Cerebellar nuclear complex (tissue), 1 donor: ENCODE data around the gene APBB1IP.
"Not testable (repeated sequence)": the region's sequence is repeated elsewhere in the genome, so short reads cannot be mapped to it uniquely, and the experiment has no call there.

Experiments
- DNase-seq, 2 experiments: peaks; one replicate each; lab custom pipeline; 2025; lab: John Stamatoyannopoulos, UW

The APBB1IP gene

GRCh38 chr10:26477501-26477900, 39.4 kb downstream of the APBB1IP start:
- no peak for DNase-seq

GRCh38 chr10:26478061-26478460, 39.9 kb downstream of the APBB1IP start:
- DNase-seq, result no peak

GRCh38 chr10:26479766-26480492, 41.8 kb downstream of the APBB1IP start:
- DNase-seq, result no peak

- DNase-seq, result no peak
Observed at GRCh38 chr10:26481315-26481692, 43.2 kb downstream of the APBB1IP start.

- DNase-seq, result no peak
Observed at GRCh38 chr10:26481914-26482550, 43.9 kb downstream of the APBB1IP start.

GRCh38 chr10:26483554-26483953, 45.4 kb downstream of the APBB1IP start:
- DNase-seq, result no peak

GRCh38 chr10:26485150-26485941, 47.2 kb downstream of the APBB1IP start:
- DNase-seq, result no peak

GRCh38 chr10:26486304-26486703, 48.2 kb downstream of the APBB1IP start:
- no peak for DNase-seq

GRCh38 chr10:26486990-26487850, 49.1 kb downstream of the APBB1IP start:
- no peak for DNase-seq

- DNase-seq, result no peak
Observed at GRCh38 chr10:26488344-26488743, 50.2 kb downstream of the APBB1IP start.

- DNase-seq, result no peak
Observed at GRCh38 chr10:26489081-26489480, 50.9 kb downstream of the APBB1IP start.

- DNase-seq, result not testable (repeated sequence)
Observed at GRCh38 chr10:26490367-26490766, 52.2 kb downstream of the APBB1IP start.

- DNase-seq, result no peak
Observed at GRCh38 chr10:26491276-26491675, 53.1 kb downstream of the APBB1IP start.

GRCh38 chr10:26491934-26492333, 53.8 kb downstream of the APBB1IP start:
- no peak for DNase-seq

- not testable (repeated sequence) for DNase-seq
Observed at GRCh38 chr10:26492725-26493124, 54.6 kb downstream of the APBB1IP start.

- DNase-seq, result no peak
Observed at GRCh38 chr10:26494018-26494417, 55.9 kb downstream of the APBB1IP start.

GRCh38 chr10:26499426-26499825, 61.3 kb downstream of the APBB1IP start:
- DNase-seq, result no peak

GRCh38 chr10:26502986-26503385, 64.8 kb downstream of the APBB1IP start:
- no peak for DNase-seq

- DNase-seq, result no peak
Observed at GRCh38 chr10:26503911-26504310, 65.8 kb downstream of the APBB1IP start.

GRCh38 chr10:26504429-26504828, 66.3 kb downstream of the APBB1IP start:
- not testable (repeated sequence) for DNase-seq

GRCh38 chr10:26505491-26505890, 67.3 kb downstream of the APBB1IP start:
- DNase-seq, result no peak

- DNase-seq, result no peak
Observed at GRCh38 chr10:26506736-26507135, 68.6 kb downstream of the APBB1IP start.
